Nephron progenitor cell (in vitro differentiated cells): ENCODE measurements around the gene MLEC.
"Not testable (repeated sequence)": the region's sequence is repeated elsewhere in the genome, so short reads cannot be mapped to it uniquely, and the experiment has no call there.

Experiments
- DNase-seq: peaks from one replicate; pipeline ENCODE4 v3.0.0; 2021
- H3K27ac Mint-ChIP-seq: 2 replicates; pipeline ENCODE4 v1.8.0; 2021; ENCODE audit warnings: mild to moderate bottlenecking, moderate library complexity, mixed read lengths
- H3K27me3 Mint-ChIP-seq: 2 replicates; pipeline ENCODE4 v1.8.0; 2021; ENCODE audit warnings: mild to moderate bottlenecking, low read depth, mixed read lengths; ENCODE audit not compliant: poor library complexity
- H3K36me3 Mint-ChIP-seq: 2 replicates; pipeline ENCODE4 v1.8.0; 2021; ENCODE audit warnings: low read depth, mixed read lengths
- H3K4me1 Mint-ChIP-seq: 2 replicates; pipeline ENCODE4 v1.8.0; 2021; ENCODE audit warnings: mixed read lengths
- H3K4me3 Mint-ChIP-seq: 2 replicates; pipeline ENCODE4 v1.8.0; 2021; ENCODE audit warnings: mild to moderate bottlenecking, moderate library complexity, mixed read lengths
- H3K9me3 Mint-ChIP-seq: 2 replicates; pipeline ENCODE4 v1.8.0; 2021; ENCODE audit warnings: mild to moderate bottlenecking, moderate library complexity, mixed read lengths
- CTCF ChIP-seq: fragments of 200-600 bp; sonication (generic); IDR thresholded peaks from 2 replicates; pipeline ENCODE4 v1.5.0; 2021; ENCODE audit warnings: antibody characterized with exemption

The MLEC gene

GRCh38 chr12:120725659-120726509 lies 38.9 kb downstream of the MLEC start, which contains the start of gene ACADS:
Gene ACADS, plus strand, starts transcription at chr12:120725826. Its CDS starts 60 bp downstream, at chr12:120725886.
- no peak for TF ChIP-seq CTCF
- Mint-ChIP-seq H3K27me3 (peaks cover 6% of the 10 kb centered on the region), H3K4me1 (peaks cover 18% of the 10 kb centered on the region), H3K36me3 (peaks cover 49% of the 10 kb centered on the region), H3K4me3 (peak within 1 kb of the TSS; percentile 82), H3K9me3 (peaks cover 4% of the 10 kb centered on the region), H3K27ac (no peak within 1 kb of the TSS)
- peak; percentile 98 for DNase-seq

GRCh38 chr12:120726510-120726793 lies 39.5 kb downstream of the MLEC start:
- Mint-ChIP-seq H3K27me3 (peaks cover 6% of the 10 kb centered on the region), H3K36me3 (peaks cover 46% of the 10 kb centered on the region), H3K4me3 (peak overlapping the region; percentile 82), H3K9me3 (peaks cover 4% of the 10 kb centered on the region), H3K27ac (no peak overlapping the region), H3K4me1 (peaks cover 18% of the 10 kb centered on the region)
- no peak for DNase-seq
- TF ChIP-seq CTCF = no peak

GRCh38 chr12:120726961-120727360 lies 40.0 kb downstream of the MLEC start:
- no peak overlapping the region for H3K27ac Mint-ChIP-seq
- H3K4me3 Mint-ChIP-seq = no peak overlapping the region
- H3K9me3 Mint-ChIP-seq = peaks cover 4% of the 10 kb centered on the region
- DNase-seq = no peak
- H3K27me3 Mint-ChIP-seq = peaks cover 6% of the 10 kb centered on the region
- peaks cover 47% of the 10 kb centered on the region for H3K36me3 Mint-ChIP-seq
- TF ChIP-seq CTCF = no peak
- H3K4me1 Mint-ChIP-seq = peaks cover 18% of the 10 kb centered on the region

- H3K4me3 Mint-ChIP-seq, H3K4me1 Mint-ChIP-seq, H3K27me3 Mint-ChIP-seq: not testable (repeated sequence)
Measured at GRCh38 chr12:120732198-120732597, 45.2 kb downstream of the MLEC start.

GRCh38 chr12:120733574-120733973 lies 46.6 kb downstream of the MLEC start:
- no peaks in the 10 kb centered on the region for H3K27me3 Mint-ChIP-seq
- no peak overlapping the region for H3K4me3 Mint-ChIP-seq
- no peak overlapping the region for H3K27ac Mint-ChIP-seq
- peaks cover 34% of the 10 kb centered on the region for H3K36me3 Mint-ChIP-seq
- H3K4me1 Mint-ChIP-seq = no peaks in the 10 kb centered on the region
- no peak for TF ChIP-seq CTCF
- no peak for DNase-seq
- H3K9me3 Mint-ChIP-seq = peaks cover 17% of the 10 kb centered on the region

More at GRCh38 chr12:120732198-120732597, 45.2 kb downstream of the MLEC start:
- H3K27ac Mint-ChIP-seq, DNase-seq: not testable (repeated sequence)
- Mint-ChIP-seq H3K9me3 (peaks cover 17% of the 10 kb centered on the region), H3K36me3 (peaks cover 38% of the 10 kb centered on the region)

- no peak overlapping the region for H3K4me3 Mint-ChIP-seq
- no peak overlapping the region for H3K27ac Mint-ChIP-seq
- no peaks in the 10 kb centered on the region for H3K4me1 Mint-ChIP-seq
- TF ChIP-seq CTCF = no peak
- no peak for DNase-seq
- H3K9me3 Mint-ChIP-seq = peaks cover 17% of the 10 kb centered on the region
- no peaks in the 10 kb centered on the region for H3K27me3 Mint-ChIP-seq
- H3K36me3 Mint-ChIP-seq = peaks cover 34% of the 10 kb centered on the region
Measured at GRCh38 chr12:120734210-120734609, 47.3 kb downstream of the MLEC start.
